ENCODE measurements around the gene NKX2-4. TPM values are rescaled to one million over a fixed set of nuclear protein-coding genes. Genes with fewer than 3 reads are reported as not detected.

NKX2-4 gene
- total and polyA plus RNA-seq, 10 of the 15 experiments (the other 5 are each of a cell fraction or from before 2014, with no cell fraction given), result not detected

DNA sequence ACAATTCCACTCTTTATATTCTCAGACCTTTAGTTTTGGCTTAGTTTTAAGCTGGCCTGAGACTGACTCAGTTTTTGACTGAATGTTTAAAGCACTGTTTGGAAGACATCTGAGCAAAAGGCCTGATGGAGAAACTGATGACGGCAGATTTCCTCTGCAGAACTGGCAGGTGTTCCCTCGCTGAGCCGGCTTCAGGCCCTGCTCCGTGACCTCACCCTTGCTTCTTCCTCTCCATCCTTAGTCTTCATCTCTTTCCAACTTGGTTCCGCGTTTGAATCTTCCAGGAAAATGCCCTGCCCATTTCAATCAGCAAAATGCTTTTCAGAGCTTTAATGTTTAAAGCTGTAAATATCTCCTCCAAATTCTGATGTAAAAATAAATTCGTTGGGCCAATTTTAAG, 6.6 kb downstream of the NKX2-4 start:
- no peak overlapping the region for H3K4me3 ChIP-seq
- 90% methylated on average over 7 of the region's 7 CpGs for WGBS (ENCODE audit: insufficient coverage, insufficient replicate concordance, low lambda C conversion rate, missing lambda C conversion rate)

More for the DNA sequence above, 6.6 kb downstream of the NKX2-4 start:
- in situ Hi-C loops (cut with MboI) (no loop called here), intact Hi-C loops (cut with micrococcal nuclease; ENCODE audit: unreplicated experiment) (loop anchor here (10.0 kb wide), 1 partner anchor 114 kb away; no protein-coding TSS in a partner anchor)
- Histone ChIP-seq H3K36me3 (ENCODE audit: control insufficient read depth in 2 of 2, insufficient read depth in 2 of 2, low read length in 1 of 2) (peaks cover 3 to 13% of the 10 kb centered on the region in 2 experiments; a peak in 3 of 4 replicates), H3K9ac (ENCODE audit: control insufficient read depth, insufficient read depth, low read length) (no peak overlapping the region), H4K20me1 (ENCODE audit: control insufficient read depth, insufficient read depth) (no peaks in the 10 kb centered on the region), H3K4me1 (ENCODE audit: control insufficient read depth, insufficient read depth, low read length) (no peaks in the 10 kb centered on the region), H3K27me3 (replicated peaks in 1 of 2; ENCODE audit: control insufficient read depth in 2 of 2, insufficient read depth in 2 of 2, low read length in 1 of 2) (peaks cover 0 to 10% of the 10 kb centered on the region in 2 experiments; a peak in 1 of 4 replicates), H3K27ac (ENCODE audit: control insufficient read depth, insufficient read depth) (no peak overlapping the region), H2AFZ (ENCODE audit: control insufficient read depth, low read depth, low read length) (no peak overlapping the region), H3K9me3 (replicated peaks; ENCODE audit: control insufficient read depth, insufficient read depth, low read length) (no peaks in the 10 kb centered on the region), H3K79me2 (ENCODE audit: control insufficient read depth, insufficient read depth, low read length) (no peaks in the 10 kb centered on the region), H3K4me2 (ENCODE audit: control insufficient read depth, insufficient read depth) (no peak overlapping the region)
- SMC1A ChIA-PET (ENCODE audit: uncharacterized antibody, unreplicated experiment), result no interaction called here
- CTCF ChIA-PET, result no interaction called here
- ATAC-seq, result no peak
- no peak for FAIRE-seq
- no TSS peak for BruUV-seq (replicated peaks)
- POLR2A ChIA-PET, result no interaction called here
- no peak for TF ChIP-seq RFX5 (IDR thresholded peaks at IDR 0.05; ENCODE audit: low read depth, low read length)
- TF ChIP-seq FOXK2 (IDR thresholded peaks at IDR 0.05), result no peak
- no peak for TF ChIP-seq RAD51 (IDR thresholded peaks at IDR 0.05)
- TF ChIP-seq NBN (IDR thresholded peaks at IDR 0.05), result no peak
- no peak for TF ChIP-seq STAT3 (IDR thresholded peaks at IDR 0.05; ENCODE audit: low read depth, low read length)
- no peak for TF ChIP-seq SMARCA5 (IDR thresholded peaks at IDR 0.05)
- TF ChIP-seq SMAD1 (IDR thresholded peaks at IDR 0.05; ENCODE audit: low read depth, partially characterized antibody), result no peak
- no peak for TF ChIP-seq POLR2A (IDR thresholded peaks at IDR 0.05; ENCODE audit: low read depth, low read length)
- no peak for TF ChIP-seq NFIC (IDR thresholded peaks at IDR 0.05; ENCODE audit: low read depth, low read length)
- TF ChIP-seq EED (IDR thresholded peaks at IDR 0.05; ENCODE audit: low read depth), result no peak
- TF ChIP-seq MEF2A (IDR thresholded peaks at IDR 0.05; ENCODE audit: insufficient read depth, low read depth, low read length), result no peak
- TF ChIP-seq CHD1 (IDR thresholded peaks at IDR 0.05; ENCODE audit: low read depth, low read length), result no peak
- no peak for TF ChIP-seq FOXM1 (IDR thresholded peaks at IDR 0.05; ENCODE audit: low read depth, low read length)
- TF ChIP-seq ZNF622 (IDR thresholded peaks at IDR 0.05), result no peak
- TF ChIP-seq, protein P1, sequence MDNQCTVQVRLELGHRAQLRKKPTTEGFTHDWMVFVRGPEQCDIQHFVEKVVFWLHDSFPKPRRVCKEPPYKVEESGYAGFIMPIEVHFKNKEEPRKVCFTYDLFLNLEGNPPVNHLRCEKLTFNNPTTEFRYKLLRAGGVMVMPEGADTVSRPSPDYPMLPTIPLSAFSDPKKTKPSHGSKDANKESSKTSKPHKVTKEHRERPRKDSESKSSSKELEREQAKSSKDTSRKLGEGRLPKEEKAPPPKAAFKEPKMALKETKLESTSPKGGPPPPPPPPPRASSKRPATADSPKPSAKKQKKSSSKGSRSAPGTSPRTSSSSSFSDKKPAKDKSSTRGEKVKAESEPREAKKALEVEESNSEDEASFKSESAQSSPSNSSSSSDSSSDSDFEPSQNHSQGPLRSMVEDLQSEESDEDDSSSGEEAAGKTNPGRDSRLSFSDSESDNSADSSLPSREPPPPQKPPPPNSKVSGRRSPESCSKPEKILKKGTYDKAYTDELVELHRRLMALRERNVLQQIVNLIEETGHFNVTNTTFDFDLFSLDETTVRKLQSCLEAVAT (IDR thresholded peaks at IDR 0.05), result no peak
- TF ChIP-seq, protein P2, sequence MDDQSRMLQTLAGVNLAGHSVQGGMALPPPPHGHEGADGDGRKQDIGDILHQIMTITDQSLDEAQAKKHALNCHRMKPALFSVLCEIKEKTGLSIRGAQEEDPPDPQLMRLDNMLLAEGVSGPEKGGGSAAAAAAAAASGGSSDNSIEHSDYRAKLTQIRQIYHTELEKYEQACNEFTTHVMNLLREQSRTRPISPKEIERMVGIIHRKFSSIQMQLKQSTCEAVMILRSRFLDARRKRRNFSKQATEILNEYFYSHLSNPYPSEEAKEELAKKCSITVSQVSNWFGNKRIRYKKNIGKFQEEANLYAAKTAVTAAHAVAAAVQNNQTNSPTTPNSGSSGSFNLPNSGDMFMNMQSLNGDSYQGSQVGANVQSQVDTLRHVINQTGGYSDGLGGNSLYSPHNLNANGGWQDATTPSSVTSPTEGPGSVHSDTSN (IDR thresholded peaks at IDR 0.05; ENCODE audit: insufficient replicate concordance, low read depth, low read length), result no peak
- TF ChIP-seq POLR2AphosphoS5 (IDR thresholded peaks at IDR 0.05; ENCODE audit: low read length), result no peak
- no peak for TF ChIP-seq TCF3 (IDR thresholded peaks at IDR 0.05; ENCODE audit: borderline replicate concordance, insufficient read depth, low read depth, low read length)
- no peak for DNase-seq (ENCODE audit: low read depth, low spot score)
- RAD21 ChIA-PET (ENCODE audit: unreplicated experiment), result no interaction called here

All from GM12878 (cell line).